ENCODE results near the gene CECR2. TPM values are rescaled to one million over a fixed set of nuclear protein-coding genes. Genes with fewer than 3 reads are reported as not detected.

CECR2 gene
- polyA plus RNA-seq, 1 donor from 2014 or later, result not detected

GRCh38 chr22:17375914-17376614 is 6.8 kb downstream of the CECR2 start:
- H3K4me3 Mint-ChIP-seq, result no peak overlapping the region
- peak overlapping the region in 1 of 3 donors; percentile 73 for H3K27ac Mint-ChIP-seq
- no peaks in the 10 kb centered on the region for H3K36me3 Mint-ChIP-seq
- peaks cover 0 to 1% (median 0%) of the 10 kb centered on the region in 3 donors for H3K9me3 Mint-ChIP-seq
- peaks cover under 1 to 3% (median 2%) of the 10 kb centered on the region in 3 donors for H3K4me1 Mint-ChIP-seq
- peaks cover 38% of the 10 kb centered on the region for H3K27me3 Mint-ChIP-seq

- H3K4me1 Mint-ChIP-seq, result peaks cover 0 to 1% (median 0%) of the 10 kb centered on the region in 3 donors
- no peaks in the 10 kb centered on the region for H3K36me3 Mint-ChIP-seq
- H3K4me3 Mint-ChIP-seq, result no peak overlapping the region
- no peak overlapping the region for H3K27ac Mint-ChIP-seq
- no peaks in the 10 kb centered on the region for H3K9me3 Mint-ChIP-seq
- peaks cover 31% of the 10 kb centered on the region for H3K27me3 Mint-ChIP-seq
Measured at GRCh38 chr22:17376950-17377349, 7.7 kb downstream of the CECR2 start.

- peaks cover 0 to 5% (median 2%) of the 10 kb centered on the region in 3 donors for H3K9me3 Mint-ChIP-seq
- no peak overlapping the region for H3K4me3 Mint-ChIP-seq
- peaks cover 29% of the 10 kb centered on the region for H3K27me3 Mint-ChIP-seq
- H3K27ac Mint-ChIP-seq, result no peak overlapping the region
- peaks cover 0 to 1% (median 0%) of the 10 kb centered on the region in 3 donors for H3K4me1 Mint-ChIP-seq
- H3K36me3 Mint-ChIP-seq, result no peaks in the 10 kb centered on the region
Measured at GRCh38 chr22:17379944-17380343, 10.7 kb downstream of the CECR2 start.

- no peaks in the 10 kb centered on the region for H3K36me3 Mint-ChIP-seq
- peaks cover 2 to 7% (median 2%) of the 10 kb centered on the region in 3 donors for H3K9me3 Mint-ChIP-seq
Measured at GRCh38 chr22:17380359-17381087, 11.3 kb downstream of the CECR2 start.

GRCh38 chr22:17381192-17381913 is 12.1 kb downstream of the CECR2 start:
- Mint-ChIP-seq H3K27ac (no peak overlapping the region), H3K4me1 (peaks cover 0 to 1% (median 0%) of the 10 kb centered on the region in 3 donors), H3K4me3 (no peak overlapping the region), H3K27me3 (peaks cover 21% of the 10 kb centered on the region), H3K36me3 (no peaks in the 10 kb centered on the region), H3K9me3 (peaks cover 2 to 7% (median 4%) of the 10 kb centered on the region in 3 donors)

More at GRCh38 chr22:17380359-17381087, 11.3 kb downstream of the CECR2 start:
- H3K4me1 Mint-ChIP-seq, result peaks cover 0 to 1% (median 0%) of the 10 kb centered on the region in 3 donors
- peaks cover 24% of the 10 kb centered on the region for H3K27me3 Mint-ChIP-seq
- H3K27ac Mint-ChIP-seq, result no peak overlapping the region
- no peak overlapping the region for H3K4me3 Mint-ChIP-seq

- no peak overlapping the region for H3K27ac Mint-ChIP-seq
- peaks cover 0 to 1% (median 0%) of the 10 kb centered on the region in 3 donors for H3K4me1 Mint-ChIP-seq
- no peak overlapping the region for H3K4me3 Mint-ChIP-seq
- peaks cover 2 to 7% (median 4%) of the 10 kb centered on the region in 3 donors for H3K9me3 Mint-ChIP-seq
- H3K27me3 Mint-ChIP-seq, result peaks cover 9% of the 10 kb centered on the region
- H3K36me3 Mint-ChIP-seq, result no peaks in the 10 kb centered on the region
Measured at GRCh38 chr22:17384612-17385330, 15.5 kb downstream of the CECR2 start.

GRCh38 chr22:17387356-17387755 is 18.1 kb downstream of the CECR2 start:
- no peaks in the 10 kb centered on the region for H3K36me3 Mint-ChIP-seq
- H3K4me3 Mint-ChIP-seq, result no peak overlapping the region
- no peak overlapping the region for H3K27ac Mint-ChIP-seq
- no peaks in the 10 kb centered on the region for H3K4me1 Mint-ChIP-seq
- peaks cover 2 to 7% (median 4%) of the 10 kb centered on the region in 3 donors for H3K9me3 Mint-ChIP-seq
- H3K27me3 Mint-ChIP-seq, result peaks cover 2% of the 10 kb centered on the region

- Mint-ChIP-seq H3K4me1 (no peaks in the 10 kb centered on the region), H3K4me3 (no peak overlapping the region), H3K9me3 (peaks cover 2 to 7% (median 4%) of the 10 kb centered on the region in 3 donors), H3K27me3 (no peaks in the 10 kb centered on the region), H3K27ac (no peak overlapping the region), H3K36me3 (no peaks in the 10 kb centered on the region)
Measured at GRCh38 chr22:17388235-17388634, 19.0 kb downstream of the CECR2 start.

- H3K27ac Mint-ChIP-seq, result no peak overlapping the region
- H3K9me3 Mint-ChIP-seq, result peaks cover under 1 to 2% (median 2%) of the 10 kb centered on the region in 3 donors
- H3K4me1 Mint-ChIP-seq, result no peaks in the 10 kb centered on the region
- H3K36me3 Mint-ChIP-seq, result no peaks in the 10 kb centered on the region
- no peak overlapping the region for H3K4me3 Mint-ChIP-seq
- H3K27me3 Mint-ChIP-seq, result no peaks in the 10 kb centered on the region
Measured at GRCh38 chr22:17390087-17390486, 20.8 kb downstream of the CECR2 start.

GRCh38 chr22:17396516-17396915 is 27.3 kb downstream of the CECR2 start:
- no peak overlapping the region for H3K4me3 Mint-ChIP-seq
- no peak overlapping the region for H3K27ac Mint-ChIP-seq

GRCh38 chr22:17397756-17398547 is 28.7 kb downstream of the CECR2 start:
- no peaks in the 10 kb centered on the region for H3K36me3 Mint-ChIP-seq
- H3K27ac Mint-ChIP-seq, result no peak overlapping the region
- no peak overlapping the region for H3K4me3 Mint-ChIP-seq
- no peaks in the 10 kb centered on the region for H3K9me3 Mint-ChIP-seq
- H3K27me3 Mint-ChIP-seq, result no peaks in the 10 kb centered on the region
- no peaks in the 10 kb centered on the region for H3K4me1 Mint-ChIP-seq

More at GRCh38 chr22:17396516-17396915, 27.3 kb downstream of the CECR2 start:
- no peaks in the 10 kb centered on the region for H3K36me3 Mint-ChIP-seq
- no peaks in the 10 kb centered on the region for H3K27me3 Mint-ChIP-seq
- H3K9me3 Mint-ChIP-seq, result no peaks in the 10 kb centered on the region
- H3K4me1 Mint-ChIP-seq, result no peaks in the 10 kb centered on the region

- Mint-ChIP-seq H3K27me3 (no peaks in the 10 kb centered on the region), H3K27ac (no peak overlapping the region)
Measured at GRCh38 chr22:17400305-17400704, 31.0 kb downstream of the CECR2 start.

GRCh38 chr22:17401728-17402127 is 32.5 kb downstream of the CECR2 start:
- Mint-ChIP-seq H3K9me3 (no peaks in the 10 kb centered on the region), H3K4me1 (no peaks in the 10 kb centered on the region), H3K36me3 (no peaks in the 10 kb centered on the region), H3K4me3 (no peak overlapping the region), H3K27ac (no peak overlapping the region), H3K27me3 (no peaks in the 10 kb centered on the region)

More at GRCh38 chr22:17400305-17400704, 31.0 kb downstream of the CECR2 start:
- Mint-ChIP-seq H3K36me3 (no peaks in the 10 kb centered on the region), H3K4me3 (no peak overlapping the region), H3K9me3 (no peaks in the 10 kb centered on the region), H3K4me1 (no peaks in the 10 kb centered on the region)

- no peak overlapping the region for H3K27ac Mint-ChIP-seq
- H3K4me1 Mint-ChIP-seq, result no peaks in the 10 kb centered on the region
- H3K9me3 Mint-ChIP-seq, result no peaks in the 10 kb centered on the region
- no peak overlapping the region for H3K4me3 Mint-ChIP-seq
- no peaks in the 10 kb centered on the region for H3K36me3 Mint-ChIP-seq
- no peaks in the 10 kb centered on the region for H3K27me3 Mint-ChIP-seq
Measured at GRCh38 chr22:17402293-17402692, 33.0 kb downstream of the CECR2 start.
